Karpas-422 (cell line): ENCODE measurements around the gene RRP1. TPM values are rescaled to one million over a fixed set of nuclear protein-coding genes. Genes with fewer than 3 reads are reported as not detected.

Experiments used
- DNase-seq: peaks from one replicate; pipeline ENCODE4 v3.0.0-alpha.2; 2015
- H2AFZ ChIP-seq: fragments of 200-600 bp; sonication (generic); 2 replicates; pipeline ENCODE4 v1.6.1; 2014; ENCODE audit warnings: antibody characterized with exemption, low read length, mixed read lengths
- H3K27ac ChIP-seq: fragments of 200-600 bp; sonication (generic); 2 replicates; pipeline ENCODE4 v1.5.1; 2014; ENCODE audit warnings: mild to moderate bottlenecking, low read length, moderate library complexity
- H3K27me3 ChIP-seq: fragments of 200-600 bp; sonication (generic); 2 replicates; pipeline ENCODE4 v1.6.1; 2014; ENCODE audit warnings: low read length, mixed read lengths
- H3K36me3 ChIP-seq: fragments of 200-600 bp; sonication (generic); 2 replicates; pipeline ENCODE4 v1.6.1; 2014; ENCODE audit warnings: low read length, mixed read lengths; ENCODE audit not compliant: insufficient read depth
- H3K4me1 ChIP-seq: fragments of 200-600 bp; sonication (generic); 2 replicates; pipeline ENCODE4 v1.6.1; 2014; ENCODE audit warnings: mild to moderate bottlenecking, low read length, mixed read lengths
- H3K4me2 ChIP-seq: fragments of 200-600 bp; sonication (generic); 2 replicates; pipeline ENCODE4 v1.6.1; 2014; ENCODE audit warnings: low read length, low read depth, mild to moderate bottlenecking; ENCODE audit not compliant: poor library complexity, severe bottlenecking
- H3K4me3 ChIP-seq: fragments of 200-600 bp; sonication (generic); 2 replicates; pipeline ENCODE4 v1.5.1; 2014; ENCODE audit warnings: mild to moderate bottlenecking, antibody characterized with exemption, low read length, mixed read lengths
- H3K79me2 ChIP-seq: fragments of 200-600 bp; sonication (generic); 2 replicates; pipeline ENCODE4 v1.6.1; 2014; ENCODE audit warnings: mild to moderate bottlenecking, low read length, mixed read lengths
- H3K9ac ChIP-seq: fragments of 200-600 bp; sonication (generic); 2 replicates; pipeline ENCODE4 v1.6.0; 2014; ENCODE audit warnings: low read length
- H3K9me2 ChIP-seq: fragments of 200-600 bp; sonication (generic), shearing (Covaris generic); replicated peaks from 2 replicates; pipeline ENCODE4 v1.6.0; 2014; ENCODE audit warnings: mild to moderate bottlenecking, low read length, moderate library complexity; ENCODE audit not compliant: insufficient read depth
- H3K9me3 ChIP-seq: fragments of 300-700, 200-600 bp; sonication (generic); 2 replicates; pipeline ENCODE4 v1.6.1; 2014; ENCODE audit warnings: low read length, mixed read lengths
- H4K20me1 ChIP-seq: fragments of 200-600 bp; sonication (generic); 2 replicates; pipeline ENCODE4 v1.6.1; 2014; ENCODE audit warnings: mild to moderate bottlenecking, antibody characterized with exemption, low read length, low read depth; ENCODE audit not compliant: insufficient read depth
- total RNA-seq: library from RNA; depleted of rRNA; stranded (reverse); fragments of >200 nt; shearing (Covaris generic); gene quantifications from 2 replicates; pipeline ENCODE4 v1.2.3, GENCODE V29; 2014; ENCODE audit warnings: low replicate concordance

Gene RRP1
- total RNA-seq, 1 experiment from 2014 or later: 28.8 TPM

DNA sequence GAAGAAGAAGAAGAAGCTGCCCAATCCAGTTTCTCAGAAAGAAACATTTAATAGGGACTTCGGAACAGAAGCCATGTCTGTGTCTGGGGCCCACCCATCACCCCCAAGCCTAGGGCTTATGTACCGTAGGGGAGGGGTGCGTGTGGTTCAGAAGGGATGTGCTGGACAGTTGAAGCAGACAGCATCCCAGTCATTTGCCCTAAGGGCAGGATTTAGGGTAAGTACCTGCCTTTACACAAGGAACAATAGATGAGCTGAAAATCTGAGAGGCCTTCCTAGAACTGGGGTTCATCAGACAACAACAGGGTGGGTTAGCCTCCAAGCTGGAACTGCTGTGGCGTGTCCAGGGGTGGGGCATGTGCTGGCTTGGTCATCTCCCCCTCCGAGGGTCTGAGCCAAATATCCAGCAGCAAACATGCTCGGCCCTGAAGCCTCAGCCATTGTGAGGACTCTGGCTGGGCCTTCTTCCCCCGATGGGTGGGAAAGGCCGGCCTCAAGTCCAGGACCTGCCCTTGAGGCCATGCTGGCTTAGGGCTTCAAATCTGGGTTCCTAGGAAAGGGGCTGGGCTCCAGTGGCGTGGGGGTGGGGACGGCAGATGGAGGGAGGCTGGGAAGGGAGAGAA lies 25.4 kb upstream of the RRP1 start:
- Histone ChIP-seq H3K27me3 (no peaks in the 10 kb centered on the region), H3K4me3 (no peak overlapping the region), H3K27ac (no peak overlapping the region), H3K9me3 (no peaks in the 10 kb centered on the region), H3K9me2 (no peaks in the 10 kb centered on the region), H3K79me2 (no peaks in the 10 kb centered on the region), H3K4me2 (no peak overlapping the region), H2AFZ (no peak overlapping the region), H3K36me3 (no peaks in the 10 kb centered on the region), H3K9ac (no peak overlapping the region), H3K4me1 (no peaks in the 10 kb centered on the region), H4K20me1 (no peaks in the 10 kb centered on the region)
- no peak for DNase-seq

DNA sequence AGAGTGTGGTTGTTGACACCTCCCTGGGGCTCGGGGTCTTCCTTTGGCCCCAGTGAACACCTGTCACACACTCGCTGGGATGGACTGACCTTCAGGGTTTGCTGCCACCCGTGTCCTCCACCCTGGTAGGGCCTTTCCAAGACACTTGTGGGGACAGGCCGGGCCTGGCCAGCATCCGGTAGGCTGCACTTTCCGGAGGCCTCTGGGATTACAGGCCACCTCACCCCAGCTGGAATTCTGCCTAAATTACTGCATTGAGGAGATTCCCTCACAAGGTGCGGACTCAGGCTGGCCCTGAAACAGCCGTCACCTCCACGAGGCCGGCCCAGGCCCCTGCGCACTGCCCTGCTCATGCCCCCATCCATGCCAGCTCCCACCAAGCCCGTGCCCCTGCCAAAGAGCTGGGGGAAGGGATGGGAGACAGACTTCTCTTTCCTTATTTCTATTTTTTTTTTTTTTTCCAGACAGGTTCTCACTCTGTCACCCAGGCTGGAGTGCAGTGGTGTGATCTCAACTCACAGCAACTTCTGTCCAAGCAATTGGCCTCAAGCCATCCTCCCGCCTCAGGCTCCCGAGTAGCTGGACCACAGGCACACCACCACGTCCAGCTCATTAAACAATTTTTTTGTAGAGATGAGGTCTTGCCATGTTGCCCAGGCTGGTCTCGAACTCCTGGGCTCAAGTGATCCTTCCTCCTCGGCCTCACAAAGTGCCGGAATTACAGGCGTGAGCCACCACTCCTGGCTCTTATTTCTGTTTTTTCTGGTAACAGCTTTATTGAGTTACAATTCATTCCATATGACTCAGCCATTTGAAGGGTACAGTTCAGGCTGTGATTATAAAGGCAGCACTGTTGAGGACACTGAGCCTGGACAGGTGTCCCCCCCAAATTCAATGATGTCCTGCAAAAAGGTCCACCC lies 24.5 kb upstream of the RRP1 start:
- H3K4me1 ChIP-seq: no peaks in the 10 kb centered on the region
- no peaks in the 10 kb centered on the region for H3K79me2 ChIP-seq
- no peak overlapping the region for H2AFZ ChIP-seq
- no peak overlapping the region for H3K4me2 ChIP-seq
- H4K20me1 ChIP-seq: no peaks in the 10 kb centered on the region
- H3K27ac ChIP-seq: no peak overlapping the region
- no peak overlapping the region for H3K4me3 ChIP-seq
- no peaks in the 10 kb centered on the region for H3K36me3 ChIP-seq
- H3K9ac ChIP-seq: no peak overlapping the region
- no peaks in the 10 kb centered on the region for H3K9me2 ChIP-seq
- no peak for DNase-seq
- no peaks in the 10 kb centered on the region for H3K9me3 ChIP-seq
- no peaks in the 10 kb centered on the region for H3K27me3 ChIP-seq

DNA sequence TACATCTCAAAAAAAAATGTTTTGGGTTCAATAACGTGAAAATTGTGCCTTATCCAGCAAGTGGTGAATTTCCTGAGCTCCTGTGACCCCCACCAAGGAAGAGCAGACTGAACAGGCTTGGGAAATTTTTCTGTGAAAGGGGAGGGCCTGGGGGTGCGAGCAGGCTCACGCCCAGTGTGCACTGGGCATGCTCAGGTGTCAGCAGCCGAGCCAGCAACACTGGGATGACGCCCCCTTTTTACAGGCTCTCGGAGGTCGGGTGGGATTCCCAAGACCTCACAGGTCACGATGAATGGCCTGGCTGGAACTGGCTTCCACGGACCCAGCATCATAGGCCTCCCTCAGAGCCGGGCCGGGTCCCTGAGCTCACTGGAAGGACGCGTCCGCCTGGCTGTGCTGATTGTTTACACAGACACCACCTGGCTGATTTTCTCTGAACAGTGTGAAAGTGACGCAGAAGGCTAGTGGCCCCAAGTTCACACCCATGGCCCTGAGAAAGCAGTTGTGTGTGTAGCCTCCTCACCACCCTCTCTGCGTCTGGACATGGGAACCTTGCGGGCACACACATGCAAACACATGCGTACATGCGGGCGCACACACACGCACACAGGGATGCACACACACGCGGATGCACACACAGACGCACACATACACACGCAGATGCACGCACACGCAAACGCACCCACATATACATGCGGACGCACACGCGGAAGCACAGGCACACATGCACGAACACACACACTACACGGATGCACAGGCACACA lies 22.5 kb upstream of the RRP1 start:
- Histone ChIP-seq H3K4me1 (no peaks in the 10 kb centered on the region), H3K9me2 (no peaks in the 10 kb centered on the region), H3K79me2 (no peaks in the 10 kb centered on the region), H4K20me1 (no peaks in the 10 kb centered on the region), H3K9me3 (no peaks in the 10 kb centered on the region), H3K36me3 (no peaks in the 10 kb centered on the region), H3K9ac (no peak overlapping the region), H3K27ac (no peak overlapping the region), H3K4me2 (no peak overlapping the region), H3K4me3 (no peak overlapping the region), H2AFZ (no peak overlapping the region), H3K27me3 (no peaks in the 10 kb centered on the region)
- DNase-seq: no peak

DNA sequence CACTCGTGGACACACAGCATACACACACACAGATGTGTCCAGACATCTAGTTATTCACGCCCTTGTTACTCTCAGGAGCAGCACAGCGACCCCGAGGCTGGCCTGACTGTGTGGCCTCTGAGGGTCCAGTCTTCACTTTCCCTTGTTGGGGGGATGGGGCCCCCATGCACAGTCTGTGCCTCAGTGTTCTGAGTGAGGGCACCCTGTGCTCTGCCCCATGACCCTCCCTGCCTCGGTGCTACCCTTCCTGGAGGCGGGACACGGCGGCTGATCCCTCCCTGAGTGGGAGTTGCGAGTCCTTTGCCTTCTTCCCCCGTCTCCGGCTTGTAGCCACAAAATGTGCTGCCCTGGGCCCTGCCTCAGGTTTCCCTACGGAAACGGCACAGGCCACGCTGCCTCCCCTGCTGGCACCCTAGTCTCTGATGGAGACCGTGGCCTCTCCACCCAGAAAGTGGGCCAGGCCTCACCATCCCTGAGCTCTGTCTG lies 21.8 kb upstream of the RRP1 start:
- no peak for DNase-seq
- Histone ChIP-seq H3K4me1 (no peaks in the 10 kb centered on the region), H3K27ac (no peak overlapping the region), H3K27me3 (no peaks in the 10 kb centered on the region), H2AFZ (no peak overlapping the region), H3K4me2 (no peak overlapping the region), H3K79me2 (no peaks in the 10 kb centered on the region), H3K4me3 (no peak overlapping the region), H3K36me3 (no peaks in the 10 kb centered on the region), H4K20me1 (no peaks in the 10 kb centered on the region), H3K9me2 (no peaks in the 10 kb centered on the region), H3K9ac (no peak overlapping the region), H3K9me3 (no peaks in the 10 kb centered on the region)

DNA sequence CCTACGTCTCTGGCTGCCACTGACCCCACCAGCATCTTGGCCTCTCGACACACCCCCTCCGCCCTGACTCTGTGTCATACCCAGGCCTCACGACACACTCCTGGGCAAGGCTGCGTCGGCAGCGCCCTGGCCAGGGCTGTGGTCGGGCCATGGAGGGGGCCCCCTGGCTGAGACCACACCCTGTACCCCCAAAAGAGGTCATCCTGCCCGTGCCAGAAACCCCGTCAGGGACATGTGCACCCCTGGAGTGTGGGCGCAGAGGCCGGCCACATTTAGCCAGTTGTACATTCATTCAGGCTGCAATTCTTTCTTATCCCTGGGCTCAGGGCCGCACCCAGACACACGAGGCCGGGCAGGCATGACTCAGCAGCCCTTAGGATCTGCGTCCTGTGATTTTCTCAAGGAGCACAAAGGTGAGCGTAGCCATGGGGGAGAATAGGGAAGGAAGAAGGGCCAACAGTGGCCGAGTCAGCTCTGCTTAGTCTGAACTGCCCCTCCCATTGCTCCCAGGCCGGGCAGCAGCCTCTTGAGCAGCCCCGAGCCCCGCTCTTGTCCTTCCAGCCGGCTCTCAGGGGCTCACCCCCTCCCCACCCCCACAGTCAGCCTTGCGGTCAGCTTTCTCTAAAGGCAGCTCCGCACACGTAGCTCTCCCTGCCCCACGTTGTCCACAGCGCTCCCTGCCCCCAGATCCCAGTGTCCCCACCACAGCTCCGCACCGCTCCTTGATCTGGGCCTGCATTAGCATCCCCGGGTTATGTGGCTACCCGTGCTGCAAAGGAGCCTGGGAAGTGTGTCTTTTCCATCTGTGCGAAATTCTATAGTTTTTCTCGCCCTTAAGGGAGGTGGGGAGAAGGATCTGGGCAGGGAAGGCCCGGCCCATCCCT lies 21.2 kb upstream of the RRP1 start:
- no peaks in the 10 kb centered on the region for H3K79me2 ChIP-seq
- H2AFZ ChIP-seq: no peak overlapping the region
- H3K9ac ChIP-seq: no peak overlapping the region
- H3K4me1 ChIP-seq: no peaks in the 10 kb centered on the region
- H3K4me3 ChIP-seq: no peak overlapping the region
- no peak overlapping the region for H3K4me2 ChIP-seq
- no peaks in the 10 kb centered on the region for H3K9me2 ChIP-seq
- H3K36me3 ChIP-seq: peaks cover 2% of the 10 kb centered on the region; the same call in 1 of the 2 replicates
- no peaks in the 10 kb centered on the region for H4K20me1 ChIP-seq
- H3K27me3 ChIP-seq: no peaks in the 10 kb centered on the region
- H3K9me3 ChIP-seq: no peaks in the 10 kb centered on the region
- no peak overlapping the region for H3K27ac ChIP-seq
- no peak for DNase-seq

DNA sequence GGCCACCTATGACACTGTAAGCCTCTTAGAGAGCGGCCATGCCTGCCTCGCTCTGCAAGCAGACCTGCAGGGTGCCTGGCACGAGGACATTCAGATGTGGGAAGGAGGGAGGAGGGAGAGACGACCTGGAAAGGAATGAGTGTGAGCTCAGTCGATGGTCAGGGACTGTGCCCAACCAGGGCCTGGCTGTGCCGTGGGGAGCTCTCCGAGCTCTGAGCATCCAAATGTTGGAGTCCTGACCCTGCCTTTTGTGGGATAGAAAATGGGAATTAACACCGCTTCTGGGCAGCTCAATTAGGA lies 20.6 kb upstream of the RRP1 start:
- no peaks in the 10 kb centered on the region for H3K4me1 ChIP-seq
- no peaks in the 10 kb centered on the region for H3K27me3 ChIP-seq
- H3K9ac ChIP-seq: no peak overlapping the region
- H3K9me3 ChIP-seq: no peaks in the 10 kb centered on the region
- no peak overlapping the region for H3K4me3 ChIP-seq
- H4K20me1 ChIP-seq: no peaks in the 10 kb centered on the region
- DNase-seq: no peak
- H2AFZ ChIP-seq: no peak overlapping the region
- H3K9me2 ChIP-seq: no peaks in the 10 kb centered on the region
- H3K4me2 ChIP-seq: no peak overlapping the region
- no peak overlapping the region for H3K27ac ChIP-seq
- peaks cover 7% of the 10 kb centered on the region; the same call in 1 of the 2 replicates for H3K36me3 ChIP-seq
- H3K79me2 ChIP-seq: no peaks in the 10 kb centered on the region

DNA sequence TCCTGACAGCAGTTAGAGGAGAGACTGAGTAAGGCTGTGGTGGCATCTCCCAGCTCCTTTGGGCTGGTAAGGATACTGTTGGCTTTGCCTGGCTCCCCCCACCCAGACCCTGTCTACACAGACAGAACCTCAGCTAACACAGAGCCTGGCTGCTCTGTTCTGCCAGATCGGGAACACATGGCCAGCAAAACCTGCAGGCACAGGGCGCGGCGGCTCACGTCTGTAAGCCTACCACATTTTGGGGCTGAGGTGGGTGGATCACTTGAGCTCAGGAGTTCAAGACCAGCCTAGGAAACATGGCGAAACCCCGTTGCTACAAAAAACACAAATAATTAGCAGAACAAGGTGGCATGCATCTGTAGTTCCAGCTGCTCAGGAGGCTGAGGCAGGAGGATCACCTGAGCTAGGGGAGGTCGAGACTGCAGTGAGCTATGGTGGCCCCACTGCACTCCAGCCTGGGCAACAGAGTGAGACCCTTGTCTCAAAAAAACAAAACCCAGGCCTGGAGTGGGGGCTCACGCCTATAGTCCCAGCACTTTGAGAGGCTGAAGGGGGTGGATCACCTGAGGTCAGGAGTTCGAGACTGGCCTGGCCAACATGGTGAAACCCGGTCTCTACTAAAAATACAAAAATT lies 19.9 kb upstream of the RRP1 start:
- no peaks in the 10 kb centered on the region for H3K9me3 ChIP-seq
- no peak overlapping the region for H3K4me3 ChIP-seq
- no peak for DNase-seq
- no peak overlapping the region for H3K27ac ChIP-seq
- H4K20me1 ChIP-seq: 0 out of 2 replicates have a peak, but pooled peaks cover 3% of the 10 kb centered on the region
- H3K9me2 ChIP-seq: no peaks in the 10 kb centered on the region
- peaks cover under 1% of the 10 kb centered on the region; the same call in 1 of the 2 replicates for H3K4me1 ChIP-seq
- H3K9ac ChIP-seq: no peak overlapping the region
- peaks cover 13% of the 10 kb centered on the region for H3K36me3 ChIP-seq
- no peaks in the 10 kb centered on the region for H3K27me3 ChIP-seq
- peaks cover 1% of the 10 kb centered on the region for H3K79me2 ChIP-seq
- no peak overlapping the region for H2AFZ ChIP-seq
- no peak overlapping the region for H3K4me2 ChIP-seq
